HG02884 (cell line): ENCODE data around the gene FCER1G.
"Not testable (repeated sequence)": the region's sequence is repeated elsewhere in the genome, so short reads cannot be mapped to it uniquely, and the experiment has no call there.

Experiments
- ATAC-seq: cut with Tn5 transposase; IDR thresholded peaks from one replicate; pipeline ENCODE4 v1.9.1; 2021; ENCODE audit warnings: mild to moderate bottlenecking, moderate library complexity; ENCODE audit not compliant: unreplicated experiment

FCER1G gene

DNA sequence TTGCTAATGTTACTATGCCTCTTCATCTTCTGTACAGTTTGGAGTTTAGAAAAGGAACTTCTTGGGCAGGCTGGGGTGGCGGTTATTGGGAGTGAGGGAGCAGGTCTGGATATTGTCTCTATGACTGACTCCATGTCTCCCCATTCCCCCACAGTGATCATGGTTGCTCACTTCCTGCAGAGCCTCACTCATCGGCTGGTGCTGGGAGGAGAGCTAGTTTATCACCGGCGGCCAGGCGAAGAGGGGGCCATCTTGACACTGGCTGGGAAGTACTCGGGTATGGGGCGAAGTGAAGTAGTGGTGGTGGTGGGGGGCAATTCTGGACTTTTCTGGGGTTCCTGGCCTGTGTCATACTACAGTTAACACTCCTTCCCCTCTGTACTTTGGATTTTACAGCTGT, 12.9 kb downstream of the FCER1G start:
- no peak for ATAC-seq

DNA sequence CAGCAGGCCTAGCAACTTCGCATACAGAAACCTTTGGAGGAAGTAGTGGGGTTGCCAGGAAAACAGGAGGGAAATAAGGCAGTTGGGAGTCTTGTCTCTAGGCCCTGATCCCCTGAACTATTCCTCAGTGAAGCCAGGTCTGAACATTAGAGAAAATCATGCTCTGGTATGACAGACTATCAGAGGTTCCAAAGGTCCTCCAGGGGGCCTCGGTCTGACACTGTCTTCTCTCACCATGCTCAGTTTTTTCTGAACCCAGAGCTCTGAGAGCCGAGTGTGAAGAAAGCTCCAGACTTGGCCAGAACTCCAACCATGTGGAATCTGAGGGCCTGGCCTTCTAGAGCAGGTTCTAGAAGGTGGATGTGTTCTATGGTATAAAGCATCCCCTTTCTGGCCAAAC, 14.8 kb downstream of the FCER1G start:
- ATAC-seq = no peak

DNA sequence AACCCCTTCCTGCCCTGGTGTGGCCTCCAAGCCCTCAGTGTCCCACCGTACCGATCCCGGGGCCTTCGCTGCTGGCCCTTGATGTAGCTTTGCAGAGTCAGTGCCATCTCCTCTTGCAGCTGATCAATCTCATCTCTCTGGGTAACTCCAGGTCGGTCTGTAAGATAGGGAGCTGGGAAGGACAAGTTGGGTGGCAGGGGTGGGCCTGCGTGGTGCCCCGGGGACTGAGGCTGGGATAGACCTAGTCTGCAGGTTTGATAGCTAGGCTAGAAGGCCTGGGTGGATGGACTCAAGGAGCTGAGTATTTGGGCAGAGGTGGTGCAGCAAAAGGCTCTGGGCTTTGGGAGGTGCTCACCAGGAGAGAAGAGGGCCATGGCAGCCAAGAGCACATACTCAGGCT, 15.7 kb downstream of the FCER1G start:
- no peak for ATAC-seq

DNA sequence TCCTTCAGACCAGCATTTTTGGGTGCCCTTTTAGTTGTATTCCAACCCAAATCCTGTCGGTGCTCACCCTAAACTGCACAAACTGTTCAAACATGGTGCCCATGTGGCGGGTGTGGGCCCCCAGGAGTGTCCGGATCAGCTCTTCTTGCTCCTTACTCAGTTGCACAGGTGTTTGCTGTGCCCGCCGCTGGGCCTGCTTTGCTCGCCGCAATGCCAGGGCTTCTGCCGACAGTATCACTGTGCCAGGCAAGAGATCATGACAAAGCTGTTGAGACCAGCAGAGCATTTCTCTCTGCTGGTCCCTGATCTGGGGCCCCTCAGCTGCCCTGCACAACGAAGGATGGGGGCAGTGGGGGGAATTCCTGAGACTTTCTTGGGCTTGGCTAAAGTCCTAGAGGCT, 18.0 kb downstream of the FCER1G start:
- no peak for ATAC-seq

DNA sequence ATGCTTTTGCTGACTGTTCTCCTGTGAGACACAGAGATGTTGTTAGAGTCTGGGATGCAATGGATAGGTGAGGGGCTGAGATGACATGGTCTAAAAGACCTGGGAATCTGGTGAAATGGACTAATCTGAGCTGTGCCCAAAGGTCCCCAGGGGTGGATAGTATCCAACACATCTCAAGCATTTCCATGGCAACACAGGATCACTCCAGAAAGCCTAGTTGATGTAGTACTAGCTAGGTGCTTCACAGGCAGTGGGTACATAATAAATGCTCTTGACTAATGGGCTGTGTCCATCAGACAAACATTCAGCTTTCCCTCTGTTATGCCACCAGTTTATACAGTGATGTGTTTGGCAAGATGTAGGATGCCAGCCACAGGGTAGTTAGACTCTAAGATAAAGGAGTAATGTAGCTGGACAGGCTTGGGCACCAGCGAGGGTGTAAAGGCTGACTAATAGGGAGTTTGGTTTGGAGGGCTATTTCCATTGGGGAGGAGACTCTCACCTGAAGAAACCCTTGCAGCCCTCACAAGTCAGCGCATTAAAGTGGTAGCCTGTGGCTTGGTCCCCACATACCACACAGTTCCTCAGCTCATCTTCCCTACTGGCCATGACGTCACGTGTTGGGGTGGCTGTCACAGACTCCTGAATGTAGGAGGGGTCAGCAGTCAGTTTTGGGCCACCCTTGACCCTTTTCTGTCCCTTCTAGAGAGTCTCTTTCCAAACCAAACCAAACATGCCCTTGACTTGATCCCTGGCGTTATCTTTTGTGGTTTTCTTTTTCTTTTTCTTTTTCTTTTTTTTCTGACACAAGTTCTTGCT, 21.1 kb downstream of the FCER1G start:
- no peak for ATAC-seq

DNA sequence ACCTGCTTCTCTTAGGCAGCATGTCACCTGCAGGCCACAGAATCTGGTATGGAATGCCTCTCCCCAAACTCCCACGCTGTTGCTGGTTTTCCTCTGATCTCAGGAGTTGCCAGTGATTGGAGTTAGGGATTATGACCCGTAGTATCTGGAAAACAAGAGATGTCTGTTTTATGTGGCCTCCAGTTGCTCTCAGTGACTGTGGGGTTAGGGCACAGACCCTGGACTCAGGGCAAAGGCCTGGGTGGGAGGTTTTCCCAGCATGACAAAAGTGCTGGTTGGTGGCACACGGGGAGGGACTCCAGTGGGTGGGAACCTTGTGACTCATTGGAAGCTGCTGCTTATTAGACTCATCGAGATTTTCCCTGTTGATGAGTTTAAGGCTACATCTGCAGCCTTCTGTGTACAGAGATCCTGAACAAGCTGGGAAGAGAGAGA, 23.0 kb downstream of the FCER1G start, which contains the start of gene NR1I3:
TSS of gene NR1I3 (minus strand) at position 165 of the 435 bp plus-strand sequence. CDS start 1,638 bp downstream, outside the sequence.
- ATAC-seq = no peak

DNA sequence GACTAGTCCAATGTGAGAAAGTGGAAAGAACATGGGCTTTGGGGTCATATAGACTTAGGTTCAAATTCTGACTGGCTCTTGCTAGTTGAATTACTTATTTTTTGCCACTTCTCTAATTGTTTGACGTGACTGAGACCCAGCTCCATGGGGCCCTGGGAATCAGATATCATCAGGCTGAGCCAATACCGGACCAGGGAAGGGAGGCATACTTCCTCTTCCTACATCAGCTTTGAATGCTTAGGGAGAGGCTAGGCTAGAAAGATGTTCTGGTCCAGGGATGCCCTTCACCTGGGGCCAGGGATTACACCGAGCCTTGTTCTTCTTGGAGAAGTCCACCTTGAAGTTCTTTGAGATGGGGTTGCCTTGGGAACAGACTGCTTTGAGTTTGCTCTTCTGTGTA, 26.6 kb downstream of the FCER1G start:
- ATAC-seq = no peak

DNA sequence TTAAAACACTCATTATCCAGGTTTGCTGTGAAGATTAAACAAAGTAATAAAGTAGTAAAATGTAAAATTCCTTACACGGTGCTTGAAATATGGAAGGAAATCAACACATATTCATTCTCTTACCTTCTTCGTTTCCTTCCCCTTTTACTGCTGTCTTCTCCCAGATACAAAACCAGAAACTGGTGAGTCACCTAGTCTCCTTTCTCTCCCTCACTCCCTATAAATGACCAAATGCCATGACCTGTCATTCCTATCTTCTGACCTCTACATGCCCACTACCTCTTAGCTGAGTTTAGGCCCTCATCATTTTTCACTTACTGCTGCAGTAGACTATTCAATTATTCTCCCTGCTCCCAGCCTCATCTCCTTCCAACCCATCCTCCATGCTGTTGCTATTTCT, 27.2 kb downstream of the FCER1G start:
- ATAC-seq = no peak

DNA sequence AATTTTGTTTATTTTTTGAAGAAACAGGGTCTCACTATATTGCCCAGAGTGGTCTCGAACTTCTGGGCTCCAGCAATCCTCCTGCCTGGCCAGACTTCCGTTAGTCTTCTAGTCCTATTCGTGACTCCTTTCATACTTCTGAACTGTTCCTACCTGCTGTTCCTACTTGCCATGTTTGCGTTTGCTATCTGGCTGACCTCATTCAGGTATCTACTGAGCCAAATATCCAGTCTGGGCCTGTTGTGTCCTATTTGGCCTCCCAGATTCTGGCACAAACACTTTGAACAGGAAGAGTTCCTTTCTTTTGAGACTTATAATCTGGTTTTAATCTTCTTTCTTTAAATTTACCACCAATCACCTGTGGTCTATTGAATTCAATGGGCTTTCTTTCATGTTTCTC, 29.8 kb downstream of the FCER1G start:
- ATAC-seq = no peak

DNA sequence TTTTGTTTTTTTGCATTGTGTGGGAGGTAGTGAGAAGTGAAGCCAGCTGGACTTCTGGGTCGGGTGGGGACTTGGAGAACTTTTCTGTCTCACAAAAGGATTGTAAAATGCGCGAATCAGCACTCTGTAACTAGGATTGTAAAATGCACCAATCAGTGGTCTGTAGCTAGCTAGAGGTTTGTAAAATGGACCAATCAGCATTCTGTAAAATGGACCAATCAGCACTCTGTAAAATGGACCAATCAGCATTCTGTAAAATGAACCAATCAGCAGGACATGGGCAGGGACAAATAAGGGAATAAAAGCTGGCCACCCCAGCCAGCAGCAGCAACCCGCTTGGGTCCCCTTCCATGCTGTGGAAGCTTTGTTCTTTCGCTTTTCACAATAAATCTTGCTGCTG, 35.0 kb downstream of the FCER1G start:
- not testable (repeated sequence) for ATAC-seq

DNA sequence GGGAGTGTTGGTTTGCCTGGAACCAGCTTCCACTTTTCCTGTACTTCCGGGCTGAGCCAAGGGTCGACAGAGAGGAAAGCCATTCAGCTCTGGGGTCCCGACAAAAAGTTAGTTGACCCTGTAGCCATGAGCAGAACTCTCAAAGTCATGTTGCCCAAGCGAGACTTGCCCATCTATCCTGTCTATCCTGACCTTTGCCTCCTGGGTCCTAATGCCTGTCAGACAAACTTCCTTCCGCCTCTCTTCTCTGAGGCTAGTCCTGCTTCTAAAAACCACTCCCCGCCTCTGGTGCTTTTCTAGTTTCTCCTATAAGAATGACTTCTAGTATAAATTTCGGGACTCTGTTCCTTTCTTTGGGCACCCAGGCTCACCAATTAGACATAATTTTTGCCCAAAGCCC, 35.7 kb downstream of the FCER1G start:
- no peak for ATAC-seq

DNA sequence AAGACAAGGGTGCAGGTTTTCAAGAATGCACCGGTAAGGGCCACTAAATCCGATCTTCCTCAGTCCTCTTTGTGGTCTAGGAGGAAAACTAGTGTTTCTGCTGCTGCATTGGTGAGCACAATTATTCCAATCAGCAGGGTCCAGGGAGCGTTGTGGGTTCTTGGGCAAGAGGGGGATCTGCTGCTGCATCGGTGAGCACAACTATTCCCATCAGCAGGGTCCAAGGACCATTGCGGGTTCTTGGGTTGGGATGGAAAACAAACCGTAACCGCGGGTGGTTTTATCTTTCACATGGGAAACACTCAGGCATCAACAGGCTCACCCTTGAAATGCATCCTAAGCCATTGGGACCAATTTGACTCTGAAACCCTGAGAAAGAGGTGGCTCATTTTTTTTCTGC, 36.5 kb downstream of the FCER1G start:
- ATAC-seq = no peak

DNA sequence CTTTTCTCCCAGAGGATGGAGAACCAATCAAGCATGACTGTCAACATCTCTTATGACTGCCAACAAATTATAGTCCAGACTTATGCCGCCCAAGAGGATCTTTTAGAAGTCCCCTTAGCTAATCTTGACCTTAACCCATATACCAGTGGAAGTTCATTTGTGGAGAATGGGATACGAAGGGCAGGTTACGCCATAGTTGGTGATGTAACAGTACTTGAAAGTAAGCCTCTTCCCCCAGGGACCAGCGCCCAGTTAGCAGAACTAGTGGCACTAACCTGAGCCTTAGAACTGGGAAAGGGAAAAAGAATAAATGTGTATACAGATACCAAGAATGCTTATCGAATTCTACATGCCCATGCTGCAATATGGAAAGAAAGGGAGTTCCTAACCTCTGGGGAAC, 40.2 kb downstream of the FCER1G start:
- not testable (repeated sequence) for ATAC-seq

DNA sequence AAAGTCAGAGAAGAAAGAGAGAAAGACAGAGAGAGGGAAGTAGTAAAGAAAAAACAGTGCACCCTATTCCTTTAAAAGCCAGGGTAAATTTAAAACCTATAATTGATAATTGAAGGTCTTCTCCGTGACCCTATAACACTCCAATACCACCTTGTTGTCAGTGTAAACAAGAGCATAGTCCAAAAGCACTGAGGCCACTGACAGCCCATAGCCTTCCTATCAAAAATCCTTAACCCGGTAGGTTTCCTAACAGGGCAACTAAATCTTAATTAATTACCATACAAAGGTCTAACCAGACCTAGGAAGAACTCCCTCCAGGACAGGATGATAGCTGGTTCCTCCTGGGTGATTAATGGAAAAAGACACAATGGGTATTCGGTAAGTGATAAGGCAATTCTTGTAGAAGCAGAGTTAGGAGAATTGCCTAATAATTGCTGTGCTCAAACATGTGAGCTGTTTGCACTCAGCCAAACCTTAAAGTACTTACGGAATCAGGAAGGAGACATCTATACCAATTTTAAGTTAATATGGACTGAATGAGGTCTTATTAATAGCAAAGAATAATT, 40.9 kb downstream of the FCER1G start:
- ATAC-seq = not testable (repeated sequence)

DNA sequence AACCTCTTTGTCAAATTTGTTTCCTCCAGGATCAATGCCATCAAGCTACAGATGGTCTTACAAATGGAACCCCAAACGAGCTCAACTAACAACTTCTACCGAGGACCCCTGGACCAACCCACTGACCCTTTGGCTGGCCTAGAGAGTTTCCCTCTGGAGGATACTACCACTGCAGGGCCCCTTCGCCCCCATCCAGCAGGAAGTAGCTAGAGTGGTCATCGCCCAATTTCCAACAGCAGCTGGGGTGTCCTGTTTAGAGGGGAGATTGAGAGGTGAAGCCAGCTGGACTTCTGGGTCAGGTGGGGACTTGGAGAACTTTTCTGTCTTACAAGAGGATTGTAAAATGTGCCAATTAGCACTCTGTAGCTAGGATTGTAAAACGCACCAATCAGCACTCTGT, 42.0 kb downstream of the FCER1G start:
- not testable (repeated sequence) for ATAC-seq

DNA sequence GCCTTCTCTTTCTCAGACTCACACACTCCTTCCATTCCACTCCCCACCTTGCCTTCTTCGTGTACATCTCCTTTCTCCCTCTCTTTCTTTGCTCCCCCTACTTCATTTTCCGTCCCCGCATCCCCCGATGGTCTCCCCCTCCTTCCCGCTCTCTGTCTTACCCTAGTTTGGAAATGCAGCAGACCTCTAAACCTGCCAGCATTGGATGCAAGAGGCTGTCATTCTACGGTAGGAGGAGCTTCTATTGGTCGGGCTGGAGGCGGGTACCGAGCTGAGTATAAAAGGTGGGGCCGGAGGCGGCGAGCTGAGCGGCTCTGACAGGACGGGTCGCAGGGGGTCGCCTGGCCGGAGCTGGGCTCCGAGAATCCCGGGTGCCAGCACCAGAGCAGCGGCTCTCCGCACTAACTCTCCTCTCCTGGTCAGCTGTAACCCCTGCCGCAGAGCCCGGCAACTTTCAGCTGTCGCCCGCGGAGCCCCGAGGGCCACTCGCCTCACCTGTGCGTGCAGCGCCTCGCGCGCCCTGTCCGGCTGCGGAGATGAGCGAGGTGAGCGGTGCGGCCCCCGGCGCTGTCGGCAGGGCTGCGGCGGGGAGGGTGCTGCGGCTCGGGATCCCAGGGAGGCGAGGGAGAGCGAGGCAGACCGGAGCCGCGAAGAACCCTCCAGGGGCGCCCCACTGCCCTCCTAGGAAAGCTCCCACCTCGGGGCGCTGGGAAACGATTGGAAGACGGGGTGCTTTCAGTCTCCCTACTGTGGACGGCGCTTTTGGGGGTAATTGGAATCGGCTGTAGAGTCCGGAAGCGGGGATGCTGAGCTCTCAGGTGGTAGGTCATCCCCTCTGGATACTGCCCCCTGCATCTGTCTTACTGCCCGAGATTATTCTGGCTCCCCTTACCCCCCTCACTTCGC, 43.6 kb downstream of the FCER1G start, which contains the start of gene PCP4L1:
TSS of gene PCP4L1 (plus strand) at position 307 of the 906 bp plus-strand sequence. CDS start at position 537, 230 bp downstream.
- no peak for ATAC-seq

DNA sequence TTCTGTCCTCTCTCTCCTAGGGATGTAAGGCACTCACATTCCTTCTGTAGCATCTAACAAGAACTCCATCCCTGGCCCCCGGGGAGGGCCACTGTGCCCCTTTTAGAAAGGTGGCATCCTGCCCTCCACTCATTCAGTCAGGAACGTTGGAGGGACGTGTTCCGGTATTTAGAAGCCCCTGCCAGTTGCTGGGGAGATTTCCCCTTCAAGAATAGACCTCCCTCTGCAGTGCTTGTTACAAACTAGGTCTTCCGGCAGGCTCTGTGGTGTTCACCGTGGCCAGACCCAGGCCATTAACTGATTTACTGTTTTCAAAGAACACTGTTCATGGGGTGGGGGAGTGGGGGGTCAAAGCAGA, 44.2 kb downstream of the FCER1G start:
- no peak for ATAC-seq

DNA sequence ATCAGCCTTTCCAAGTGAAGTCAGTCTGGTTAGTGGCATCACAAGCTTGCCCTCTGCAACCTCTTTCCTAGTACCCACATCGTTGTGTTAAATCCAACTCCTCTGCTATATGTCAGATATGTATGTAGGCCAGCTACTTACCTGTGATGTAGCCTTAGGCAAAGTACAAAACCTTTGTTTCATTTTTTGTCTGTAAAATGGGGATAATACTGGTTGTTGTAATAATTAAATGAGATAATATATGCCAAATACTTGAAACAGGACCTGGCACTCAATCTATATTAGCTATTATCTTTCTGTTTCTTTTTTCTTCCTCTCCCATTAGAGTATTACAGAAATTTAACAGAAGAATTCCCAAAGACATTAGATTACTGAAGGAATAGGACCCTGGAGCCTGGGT, 44.7 kb downstream of the FCER1G start:
- ATAC-seq = no peak

DNA sequence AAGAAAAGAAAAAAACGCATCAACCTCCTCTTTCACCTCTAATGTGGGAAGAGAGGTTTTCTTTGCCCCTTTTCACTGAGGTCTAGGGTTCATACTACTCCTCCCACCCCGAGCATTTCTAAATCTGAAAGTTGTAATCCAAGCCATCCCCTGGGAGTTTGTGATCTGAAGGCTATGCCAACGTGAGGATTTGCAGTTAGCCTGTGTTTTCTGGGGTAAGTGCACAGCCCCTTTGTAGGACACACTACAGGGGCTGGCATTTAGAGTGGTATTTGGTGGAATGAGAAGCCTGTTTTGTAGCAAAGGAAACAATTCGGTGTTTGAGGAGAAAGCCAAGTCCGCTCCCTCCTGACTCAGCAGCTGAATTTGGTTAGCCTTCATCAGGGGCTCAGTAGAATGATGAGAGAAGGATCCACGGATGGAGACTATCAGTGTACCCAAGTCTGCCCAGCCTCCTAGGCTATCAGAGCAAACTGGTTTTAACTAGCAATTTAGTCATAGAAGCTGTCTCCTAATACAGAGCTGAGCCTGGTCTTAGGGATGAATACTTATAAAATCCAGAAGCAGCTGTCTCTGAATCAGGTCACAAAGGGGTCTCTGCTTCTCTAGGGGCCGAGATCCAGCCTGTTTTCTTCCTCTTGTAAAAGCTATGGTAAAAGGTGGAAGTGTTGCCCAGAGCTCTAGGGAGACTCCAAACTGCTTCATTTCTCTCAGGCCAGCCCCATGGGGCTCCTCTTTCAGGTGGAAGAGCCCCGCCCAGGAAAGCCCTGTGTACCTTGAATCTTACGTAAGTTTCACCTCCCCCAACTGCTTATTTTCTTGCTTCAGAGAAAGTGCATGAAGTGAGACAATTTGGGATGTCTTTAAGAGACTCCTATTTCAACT, 45.5 kb downstream of the FCER1G start:
- ATAC-seq = no peak
